ENCODE results near the gene CRACDL. TPM values are rescaled to one million over a fixed set of nuclear protein-coding genes. Genes with fewer than 3 reads are reported as not detected.

Gene CRACDL
- total and polyA plus RNA-seq, 2 of the 13 experiments (the other 11 are each of a cell fraction or from before 2014, with no cell fraction given) = 0.15 to 0.26 TPM

DNA sequence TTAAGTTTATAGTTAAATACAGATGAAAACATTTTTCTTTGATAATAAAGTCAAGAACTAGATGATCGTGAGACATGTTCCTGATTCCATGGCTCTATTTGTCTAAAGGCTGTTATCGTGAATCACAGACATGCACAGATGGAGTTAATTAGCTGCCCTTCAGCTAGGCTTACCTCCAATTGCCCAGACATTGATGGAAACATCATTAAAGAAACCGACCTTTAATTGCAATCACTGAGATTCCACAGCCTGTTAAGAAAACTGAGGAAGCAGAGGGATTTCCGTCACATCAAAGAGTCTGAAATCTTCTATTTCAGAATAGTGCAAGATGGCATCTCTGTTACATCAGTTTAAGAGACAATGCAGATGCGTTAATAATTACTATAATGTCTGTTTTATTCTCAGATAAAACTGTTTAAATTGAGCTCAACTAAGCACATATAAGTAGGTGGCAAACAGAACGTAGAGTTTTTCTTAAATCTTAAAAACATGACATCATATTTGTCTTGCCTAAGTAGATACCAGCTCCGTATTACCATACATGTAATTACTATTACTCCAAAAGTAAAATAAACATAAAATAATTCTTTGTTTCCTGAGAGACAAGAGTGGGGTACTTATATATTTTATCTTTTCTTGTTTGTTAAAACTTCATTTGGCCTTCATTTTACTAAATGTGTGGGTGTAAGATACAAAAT is 23.9 kb upstream of the CRACDL start (continued):
- TF ChIP-seq, protein P1, sequence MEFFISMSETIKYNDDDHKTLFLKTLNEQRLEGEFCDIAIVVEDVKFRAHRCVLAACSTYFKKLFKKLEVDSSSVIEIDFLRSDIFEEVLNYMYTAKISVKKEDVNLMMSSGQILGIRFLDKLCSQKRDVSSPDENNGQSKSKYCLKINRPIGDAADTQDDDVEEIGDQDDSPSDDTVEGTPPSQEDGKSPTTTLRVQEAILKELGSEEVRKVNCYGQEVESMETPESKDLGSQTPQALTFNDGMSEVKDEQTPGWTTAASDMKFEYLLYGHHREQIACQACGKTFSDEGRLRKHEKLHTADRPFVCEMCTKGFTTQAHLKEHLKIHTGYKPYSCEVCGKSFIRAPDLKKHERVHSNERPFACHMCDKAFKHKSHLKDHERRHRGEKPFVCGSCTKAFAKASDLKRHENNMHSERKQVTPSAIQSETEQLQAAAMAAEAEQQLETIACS (CRISPR knock-in tag; IDR thresholded peaks at IDR 0.05) = no peak
- no peak for TF ChIP-seq ZNF569 (CRISPR knock-in tag; IDR thresholded peaks at IDR 0.05; ENCODE audit: borderline replicate concordance)
- peak; percentile 78 for TF ChIP-seq ATF7 (IDR thresholded peaks at IDR 0.05)
- no peak for TF ChIP-seq ATF7 (CRISPR knock-in tag; IDR thresholded peaks at IDR 0.05)

DNA sequence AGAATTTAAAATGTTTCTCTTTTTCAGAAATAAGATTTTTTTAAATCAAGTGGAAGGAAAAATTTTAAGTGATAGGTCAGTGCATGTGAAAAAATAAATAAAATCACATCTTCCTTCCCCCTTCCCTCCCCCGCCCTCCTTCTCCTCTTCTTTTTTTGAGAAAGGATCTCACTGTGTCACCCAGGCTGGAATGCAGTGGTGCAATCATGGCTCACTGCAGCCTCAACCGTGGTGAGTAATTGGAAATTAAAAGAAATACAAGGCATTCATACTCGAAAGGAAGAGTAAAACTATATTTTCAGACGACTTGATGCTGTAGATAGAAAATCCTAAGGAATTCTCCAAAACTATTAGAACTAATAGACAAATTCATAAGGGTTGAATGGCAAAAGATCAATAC is 16.9 kb upstream of the CRACDL start:
- no peaks in the 10 kb centered on the region for H3K4me1 ChIP-seq (ENCODE audit: insufficient read depth, low read length)
- BruUV-seq (replicated peaks) = no TSS peak
- no peaks in the 10 kb centered on the region for H4K20me1 ChIP-seq (ENCODE audit: insufficient read depth, low read length)
- no peak overlapping the region for H3K9ac ChIP-seq (ENCODE audit: insufficient read depth, low read depth, low read length)
- no peak overlapping the region for H3K4me3 ChIP-seq (replicated peaks in 1 of 3; ENCODE audit: insufficient read depth in 1 of 3, low read depth in 2 of 3, low read length in 3 of 3)
- no peak overlapping the region for H3K27ac ChIP-seq (ENCODE audit: extremely low read length, insufficient read depth, low read length)
- WGBS (ENCODE audit: low lambda C conversion rate) = 2% methylated on average over 4 of the region's 4 CpGs
- no peaks in the 10 kb centered on the region for H3K9me3 ChIP-seq (ENCODE audit: low read length)
- no peak overlapping the region for H3K4me2 ChIP-seq (ENCODE audit: low read depth, low read length)
- DNase-seq (ENCODE audit: low spot score) (no peak), ATAC-seq (no peak), FAIRE-seq (no peak)
- peaks cover 0 to 24% of the 10 kb centered on the region in 2 experiments; a peak in 2 of 5 replicates for H3K27me3 ChIP-seq (ENCODE audit: control insufficient read depth in 1 of 2, insufficient read depth in 2 of 2, low read length in 2 of 2)
- CTCF ChIA-PET (ENCODE audit: low intra/inter-chr PET ratio, low total read pairs) = no interaction called here
- intact Hi-C loops (cut with micrococcal nuclease; ENCODE audit: unreplicated experiment) = no loop called here
- no peaks in the 10 kb centered on the region for H3K79me2 ChIP-seq (ENCODE audit: insufficient read depth, low read length)
- H3K36me3 ChIP-seq (replicated peaks in 1 of 2; ENCODE audit: control insufficient read depth in 1 of 2, insufficient read depth in 2 of 2, low read length in 2 of 2) = no peaks in the 10 kb centered on the region
- H2AFZ ChIP-seq (ENCODE audit: low read length) = no peak overlapping the region
- in situ Hi-C loops (cut with HindIII; ENCODE audit: extremely low pct_ligation_motif_present, low pct_unique_long_range_greater_than_20kb) = no loop called here
- POLR2A ChIA-PET = no interaction called here
- no peak for TF ChIP-seq TCF7L2 (IDR thresholded peaks at IDR 0.05; ENCODE audit: low read depth, low read length)
- TF ChIP-seq, protein P2, sequence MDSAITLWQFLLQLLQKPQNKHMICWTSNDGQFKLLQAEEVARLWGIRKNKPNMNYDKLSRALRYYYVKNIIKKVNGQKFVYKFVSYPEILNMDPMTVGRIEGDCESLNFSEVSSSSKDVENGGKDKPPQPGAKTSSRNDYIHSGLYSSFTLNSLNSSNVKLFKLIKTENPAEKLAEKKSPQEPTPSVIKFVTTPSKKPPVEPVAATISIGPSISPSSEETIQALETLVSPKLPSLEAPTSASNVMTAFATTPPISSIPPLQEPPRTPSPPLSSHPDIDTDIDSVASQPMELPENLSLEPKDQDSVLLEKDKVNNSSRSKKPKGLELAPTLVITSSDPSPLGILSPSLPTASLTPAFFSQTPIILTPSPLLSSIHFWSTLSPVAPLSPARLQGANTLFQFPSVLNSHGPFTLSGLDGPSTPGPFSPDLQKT (CRISPR knock-in tag; IDR thresholded peaks at IDR 0.05; ENCODE audit: borderline replicate concordance) = no peak
- no peak for TF ChIP-seq ZFP82 (CRISPR knock-in tag; IDR thresholded peaks at IDR 0.05; ENCODE audit: borderline replicate concordance)
- TF ChIP-seq, protein P3, sequence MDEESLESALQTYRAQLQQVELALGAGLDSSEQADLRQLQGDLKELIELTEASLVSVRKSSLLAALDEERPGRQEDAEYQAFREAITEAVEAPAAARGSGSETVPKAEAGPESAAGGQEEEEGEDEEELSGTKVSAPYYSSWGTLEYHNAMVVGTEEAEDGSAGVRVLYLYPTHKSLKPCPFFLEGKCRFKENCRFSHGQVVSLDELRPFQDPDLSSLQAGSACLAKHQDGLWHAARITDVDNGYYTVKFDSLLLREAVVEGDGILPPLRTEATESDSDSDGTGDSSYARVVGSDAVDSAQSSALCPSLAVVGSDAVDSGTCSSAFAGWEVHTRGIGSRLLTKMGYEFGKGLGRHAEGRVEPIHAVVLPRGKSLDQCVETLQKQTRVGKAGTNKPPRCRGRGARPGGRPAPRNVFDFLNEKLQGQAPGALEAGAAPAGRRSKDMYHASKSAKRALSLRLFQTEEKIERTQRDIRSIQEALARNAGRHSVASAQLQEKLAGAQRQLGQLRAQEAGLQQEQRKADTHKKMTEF (CRISPR knock-in tag; IDR thresholded peaks at IDR 0.05) = no peak
- TF ChIP-seq ZKSCAN1 (IDR thresholded peaks at IDR 0.05; ENCODE audit: low read length) = no peak
- no peak for TF ChIP-seq KAT8 (CRISPR knock-in tag; IDR thresholded peaks at IDR 0.05)
- no peak for TF ChIP-seq NFE2 (CRISPR knock-in tag; IDR thresholded peaks at IDR 0.05)
- TF ChIP-seq TSC22D2 (CRISPR knock-in tag; IDR thresholded peaks at IDR 0.05; ENCODE audit: borderline replicate concordance) = no peak
- TF ChIP-seq ZNF776 (CRISPR knock-in tag; IDR thresholded peaks at IDR 0.05) = no peak
- no peak for TF ChIP-seq ZNF724P (CRISPR knock-in tag; IDR thresholded peaks at IDR 0.05; ENCODE audit: borderline replicate concordance)
- no peak for TF ChIP-seq HMG20B (CRISPR knock-in tag; conservative IDR thresholded peaks at IDR 0.05)
- TF ChIP-seq DNMT3B (CRISPR knock-in tag; conservative IDR thresholded peaks at IDR 0.05) = no peak
- no peak for TF ChIP-seq SALL1 (CRISPR knock-in tag; IDR thresholded peaks at IDR 0.05)
- TF ChIP-seq JUNB (CRISPR knock-in tag; IDR thresholded peaks at IDR 0.05; ENCODE audit: borderline replicate concordance) = no peak
- no peak for TF ChIP-seq ZBTB20 (CRISPR knock-in tag; IDR thresholded peaks at IDR 0.05; ENCODE audit: borderline replicate concordance, low read depth)
- TF ChIP-seq, protein P4, sequence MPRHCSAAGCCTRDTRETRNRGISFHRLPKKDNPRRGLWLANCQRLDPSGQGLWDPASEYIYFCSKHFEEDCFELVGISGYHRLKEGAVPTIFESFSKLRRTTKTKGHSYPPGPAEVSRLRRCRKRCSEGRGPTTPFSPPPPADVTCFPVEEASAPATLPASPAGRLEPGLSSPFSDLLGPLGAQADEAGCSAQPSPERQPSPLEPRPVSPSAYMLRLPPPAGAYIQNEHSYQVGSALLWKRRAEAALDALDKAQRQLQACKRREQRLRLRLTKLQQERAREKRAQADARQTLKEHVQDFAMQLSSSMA (CRISPR knock-in tag; IDR thresholded peaks at IDR 0.05) = no peak
- no peak for TF ChIP-seq KDM2A (CRISPR knock-in tag; IDR thresholded peaks at IDR 0.05; ENCODE audit: borderline replicate concordance, low read depth)
